Measurements from ENCODE around the gene USP34.

Gene USP34

DNA sequence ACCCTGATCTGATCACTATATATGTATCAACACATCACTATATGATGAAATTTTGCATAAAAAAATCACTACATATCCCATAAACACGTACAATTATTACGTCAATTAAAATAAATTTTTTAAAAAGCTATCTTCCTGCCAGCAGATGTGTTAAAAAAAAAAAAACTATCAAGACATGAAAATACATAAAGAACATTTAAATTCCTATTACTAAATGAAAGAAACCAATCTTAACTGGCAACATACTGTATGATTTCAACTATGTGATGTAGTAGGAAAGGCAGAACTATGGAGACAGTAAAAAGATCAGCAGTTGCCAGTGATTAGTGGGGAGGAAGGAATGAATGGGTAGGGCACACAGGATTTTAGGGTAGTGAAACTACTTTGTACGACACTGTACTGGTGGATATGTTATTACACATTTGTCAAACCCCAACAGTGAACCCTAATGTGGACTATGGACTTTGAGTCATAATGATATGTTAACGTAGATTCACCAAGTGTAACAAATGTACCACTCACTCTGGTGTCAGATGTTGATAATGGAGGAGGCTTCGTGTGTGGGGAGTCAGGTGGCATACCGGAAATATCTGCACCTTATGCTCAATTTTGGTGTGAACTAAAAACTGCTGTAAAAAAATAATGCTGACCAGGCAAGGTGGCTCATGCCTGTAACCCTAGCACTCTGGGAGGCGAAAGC lies 27.4 kb downstream of the USP34 start:
- Histone ChIP-seq H3K4me1 (ENCODE audit: control insufficient read depth, insufficient read depth, low read length) (peaks cover 8% of the 10 kb centered on the region), H3K27ac (ENCODE audit: insufficient read depth, low read depth, low read length, poor library complexity, severe bottlenecking) (no peak overlapping the region), H3K4me3 (ENCODE audit: insufficient read depth, low read depth, low read length) (no peak overlapping the region), H3K9me3 (ENCODE audit: control insufficient read depth, low read length) (no peaks in the 10 kb centered on the region), H3K27me3 (ENCODE audit: control insufficient read depth, insufficient read depth, low read length, poor library complexity, severe bottlenecking) (no peaks in the 10 kb centered on the region), H3K36me3 (ENCODE audit: control insufficient read depth, insufficient read depth, low read length) (no peaks in the 10 kb centered on the region)
- WGBS, 2 experiments: 91 to 97% methylated on average over 7 of the region's 7 CpGs

DNA sequence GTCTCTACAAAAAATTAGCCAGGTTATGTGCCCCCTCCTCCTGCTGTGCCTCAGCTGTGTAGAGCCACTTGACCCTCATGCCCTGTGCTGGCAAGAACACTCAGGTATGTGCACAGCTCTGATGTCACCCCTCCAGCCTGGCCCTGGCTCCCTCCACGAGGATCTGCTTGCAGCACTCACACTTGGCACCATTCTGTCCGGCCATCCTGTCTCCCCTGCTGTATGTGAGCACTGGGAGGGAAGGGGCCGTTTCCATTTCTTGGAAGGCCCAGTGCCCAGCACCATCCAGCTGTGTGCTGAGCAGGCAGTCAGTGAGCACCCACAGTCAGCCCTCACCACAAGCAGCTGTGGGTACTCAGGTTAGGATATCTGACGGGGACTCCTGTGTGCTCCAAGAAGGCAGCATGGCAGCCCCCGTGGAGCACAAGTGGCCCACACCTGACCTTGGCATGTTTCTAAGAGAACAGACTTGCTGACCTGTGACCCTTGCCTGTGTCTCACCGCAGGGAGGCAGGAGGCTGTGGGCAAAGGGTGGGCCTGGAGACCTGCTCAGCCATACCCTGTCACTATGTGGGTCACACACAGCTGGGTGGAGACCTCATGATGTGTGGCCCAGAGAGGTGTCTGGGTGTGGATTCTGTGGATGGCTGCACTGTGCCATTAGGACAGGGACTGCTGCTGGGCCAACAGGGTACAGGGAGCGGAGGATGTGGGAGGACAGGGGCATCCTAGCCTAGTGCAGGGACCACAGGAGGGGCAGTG lies 31.5 kb downstream of the USP34 start:
- no peak overlapping the region for H3K27ac ChIP-seq (ENCODE audit: insufficient read depth, low read depth, low read length, poor library complexity, severe bottlenecking)
- WGBS, 2 experiments: 93 to 94% methylated on average over 7 of the region's 7 CpGs
- H3K4me1 ChIP-seq (ENCODE audit: control insufficient read depth, insufficient read depth, low read length): peaks cover 8% of the 10 kb centered on the region
- no peaks in the 10 kb centered on the region for H3K9me3 ChIP-seq (ENCODE audit: control insufficient read depth, low read length)
- no peaks in the 10 kb centered on the region for H3K36me3 ChIP-seq (ENCODE audit: control insufficient read depth, insufficient read depth, low read length)
- H3K4me3 ChIP-seq (ENCODE audit: insufficient read depth, low read depth, low read length): no peak overlapping the region
- no peaks in the 10 kb centered on the region for H3K27me3 ChIP-seq (ENCODE audit: control insufficient read depth, insufficient read depth, low read length, poor library complexity, severe bottlenecking)

DNA sequence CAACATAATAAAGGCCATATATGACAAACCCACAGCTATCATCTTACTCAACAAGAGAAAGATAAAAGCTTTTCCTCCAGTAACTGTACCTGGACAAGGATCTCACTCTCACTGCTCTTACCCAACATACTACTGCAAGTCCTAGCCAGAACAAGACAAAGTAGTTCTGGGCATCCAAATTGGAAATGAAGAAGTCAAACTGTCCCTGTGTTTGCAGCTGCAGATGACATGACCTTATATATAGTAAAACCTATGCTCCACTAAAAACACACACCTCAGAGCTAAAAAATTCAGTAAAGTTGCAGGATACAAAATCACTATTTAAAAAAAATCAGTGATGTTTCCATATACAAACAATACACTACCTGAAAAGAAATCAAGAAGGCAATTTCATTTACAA lies 32.2 kb downstream of the USP34 start:
- no peaks in the 10 kb centered on the region for H3K36me3 ChIP-seq (ENCODE audit: control insufficient read depth, insufficient read depth, low read length)
- no peak overlapping the region for H3K27ac ChIP-seq (ENCODE audit: insufficient read depth, low read depth, low read length, poor library complexity, severe bottlenecking)
- no peak overlapping the region for H3K4me3 ChIP-seq (ENCODE audit: insufficient read depth, low read depth, low read length)
- peaks cover 8% of the 10 kb centered on the region for H3K4me1 ChIP-seq (ENCODE audit: control insufficient read depth, insufficient read depth, low read length)
- no peaks in the 10 kb centered on the region for H3K27me3 ChIP-seq (ENCODE audit: control insufficient read depth, insufficient read depth, low read length, poor library complexity, severe bottlenecking)
- no peaks in the 10 kb centered on the region for H3K9me3 ChIP-seq (ENCODE audit: control insufficient read depth, low read length)

DNA sequence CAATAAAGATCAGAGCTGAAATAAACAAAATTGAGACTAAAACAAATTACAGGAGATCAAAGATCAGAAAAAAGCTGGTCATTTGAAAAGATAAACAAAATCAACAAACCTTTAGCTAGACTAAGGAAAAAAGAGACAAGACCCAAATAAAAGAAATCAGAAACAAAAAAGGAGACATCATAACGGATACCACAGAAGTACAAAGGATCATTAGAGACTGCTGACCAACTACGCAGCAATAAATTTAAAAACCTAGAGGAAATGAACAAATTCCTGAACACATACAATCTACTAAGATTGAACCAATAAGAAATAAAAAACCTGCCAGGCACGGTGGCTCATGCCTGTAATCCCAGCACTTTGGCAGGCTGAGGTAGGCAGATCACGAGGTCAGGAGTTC lies 33.7 kb downstream of the USP34 start:
- WGBS, 2 experiments: 89 to 91% methylated on average over 4 of the region's 4 CpGs
- Histone ChIP-seq H3K27me3 (ENCODE audit: control insufficient read depth, insufficient read depth, low read length, poor library complexity, severe bottlenecking) (no peaks in the 10 kb centered on the region), H3K4me3 (ENCODE audit: insufficient read depth, low read depth, low read length) (no peak overlapping the region), H3K9me3 (ENCODE audit: control insufficient read depth, low read length) (no peaks in the 10 kb centered on the region), H3K4me1 (ENCODE audit: control insufficient read depth, insufficient read depth, low read length) (peaks cover 8% of the 10 kb centered on the region), H3K27ac (ENCODE audit: insufficient read depth, low read depth, low read length, poor library complexity, severe bottlenecking) (no peak overlapping the region), H3K36me3 (ENCODE audit: control insufficient read depth, insufficient read depth, low read length) (no peaks in the 10 kb centered on the region)

DNA sequence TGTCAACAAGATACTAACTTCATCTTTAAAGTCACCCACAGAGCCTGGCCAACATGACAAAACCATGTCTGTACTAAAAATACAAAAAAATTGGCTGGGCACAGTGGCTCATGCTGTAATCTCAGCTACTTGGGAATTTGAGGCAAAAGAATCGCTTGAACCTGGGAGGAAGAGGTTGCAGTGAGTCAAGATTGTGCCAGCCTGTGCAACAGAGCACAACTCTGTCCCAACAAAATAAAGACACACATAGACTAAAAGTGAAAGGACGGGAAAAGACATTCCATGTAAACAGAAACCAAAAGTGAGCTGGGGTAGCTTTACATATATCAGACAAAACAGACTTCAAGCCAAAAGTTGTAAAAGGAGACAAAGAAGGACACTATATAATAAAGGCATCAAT lies 34.8 kb downstream of the USP34 start:
- H3K9me3 ChIP-seq (ENCODE audit: control insufficient read depth, low read length): no peaks in the 10 kb centered on the region
- peaks cover 8% of the 10 kb centered on the region for H3K4me1 ChIP-seq (ENCODE audit: control insufficient read depth, insufficient read depth, low read length)
- H3K27me3 ChIP-seq (ENCODE audit: control insufficient read depth, insufficient read depth, low read length, poor library complexity, severe bottlenecking): no peaks in the 10 kb centered on the region
- 86 to 93% methylated on average over 2 of the region's 2 CpGs for WGBS, 2 experiments
- no peaks in the 10 kb centered on the region for H3K36me3 ChIP-seq (ENCODE audit: control insufficient read depth, insufficient read depth, low read length)
- H3K4me3 ChIP-seq (ENCODE audit: insufficient read depth, low read depth, low read length): no peak overlapping the region
- H3K27ac ChIP-seq (ENCODE audit: insufficient read depth, low read depth, low read length, poor library complexity, severe bottlenecking): no peak overlapping the region

DNA sequence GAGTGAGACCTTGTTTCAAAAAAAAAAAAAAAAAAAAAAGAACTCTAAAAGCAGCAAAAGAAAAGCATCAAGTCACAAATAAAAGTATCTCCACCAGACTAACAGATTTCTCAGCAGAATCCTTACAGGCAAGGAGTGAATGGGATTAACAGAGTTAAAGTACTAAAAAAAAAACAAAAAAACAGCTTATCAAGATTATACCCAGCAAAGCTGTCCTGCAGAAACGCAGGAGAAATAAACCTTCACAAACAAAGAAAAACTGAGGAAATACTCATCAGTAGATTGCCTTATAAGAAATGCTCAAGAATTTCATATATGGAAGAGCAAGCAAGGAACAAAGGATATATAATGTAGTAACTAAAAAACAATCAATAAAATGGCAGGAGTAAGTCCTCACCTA lies 35.6 kb downstream of the USP34 start:
- no peaks in the 10 kb centered on the region for H3K36me3 ChIP-seq (ENCODE audit: control insufficient read depth, insufficient read depth, low read length)
- no peaks in the 10 kb centered on the region for H3K9me3 ChIP-seq (ENCODE audit: control insufficient read depth, low read length)
- no peaks in the 10 kb centered on the region for H3K27me3 ChIP-seq (ENCODE audit: control insufficient read depth, insufficient read depth, low read length, poor library complexity, severe bottlenecking)
- H3K4me3 ChIP-seq (ENCODE audit: insufficient read depth, low read depth, low read length): no peak overlapping the region
- peaks cover 8% of the 10 kb centered on the region for H3K4me1 ChIP-seq (ENCODE audit: control insufficient read depth, insufficient read depth, low read length)
- WGBS, 2 experiments: 92 to 100% methylated on average over 1 of the region's 1 CpG
- H3K27ac ChIP-seq (ENCODE audit: insufficient read depth, low read depth, low read length, poor library complexity, severe bottlenecking): no peak overlapping the region

DNA sequence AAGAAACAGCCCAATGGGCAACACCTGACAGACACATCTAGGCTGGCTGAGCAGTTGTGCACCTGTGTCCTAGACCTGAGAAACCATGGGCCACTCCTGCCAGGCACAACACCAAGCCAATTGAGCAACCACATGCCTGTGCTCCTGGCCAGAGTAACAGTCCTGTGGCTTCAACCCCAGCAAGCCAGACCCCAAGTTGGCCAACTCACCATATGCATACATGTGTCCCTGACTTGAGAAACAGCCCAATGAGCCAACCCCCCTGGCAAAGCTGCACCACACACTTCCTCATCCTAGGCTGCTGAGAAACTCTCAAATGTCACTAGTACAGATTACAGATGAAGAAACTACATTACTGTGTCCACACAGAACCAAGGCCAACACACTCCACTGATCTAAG lies 36.6 kb downstream of the USP34 start:
- H3K9me3 ChIP-seq (ENCODE audit: control insufficient read depth, low read length): no peaks in the 10 kb centered on the region
- H3K4me3 ChIP-seq (ENCODE audit: insufficient read depth, low read depth, low read length): no peak overlapping the region
- no peaks in the 10 kb centered on the region for H3K27me3 ChIP-seq (ENCODE audit: control insufficient read depth, insufficient read depth, low read length, poor library complexity, severe bottlenecking)
- no peaks in the 10 kb centered on the region for H3K4me1 ChIP-seq (ENCODE audit: control insufficient read depth, insufficient read depth, low read length)
- no peak overlapping the region for H3K27ac ChIP-seq (ENCODE audit: insufficient read depth, low read depth, low read length, poor library complexity, severe bottlenecking)
- H3K36me3 ChIP-seq (ENCODE audit: control insufficient read depth, insufficient read depth, low read length): no peaks in the 10 kb centered on the region

DNA sequence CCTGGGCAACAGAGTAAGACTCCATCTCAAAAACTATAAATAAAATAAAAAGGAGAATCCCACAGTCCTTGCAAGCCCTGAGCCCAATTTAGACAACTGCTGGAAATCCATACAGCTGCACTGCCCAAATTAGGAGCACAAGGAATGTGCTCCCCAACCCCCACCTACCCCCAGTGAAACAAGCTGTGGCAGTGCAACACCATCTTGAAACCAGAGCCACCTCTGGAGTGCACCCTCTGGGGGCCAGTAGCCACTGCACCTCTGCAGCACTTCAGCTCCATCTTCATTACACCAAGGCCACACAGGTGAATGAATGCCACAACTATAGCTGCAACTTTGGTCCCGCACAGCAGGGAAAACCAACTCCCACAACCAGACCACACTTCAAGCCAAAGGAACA lies 37.3 kb downstream of the USP34 start:
- WGBS, 2 experiments: 88 to 92% methylated on average over 1 of the region's 1 CpG
- H3K27me3 ChIP-seq (ENCODE audit: control insufficient read depth, insufficient read depth, low read length, poor library complexity, severe bottlenecking): no peaks in the 10 kb centered on the region
- H3K36me3 ChIP-seq (ENCODE audit: control insufficient read depth, insufficient read depth, low read length): no peaks in the 10 kb centered on the region
- no peak overlapping the region for H3K27ac ChIP-seq (ENCODE audit: insufficient read depth, low read depth, low read length, poor library complexity, severe bottlenecking)
- no peaks in the 10 kb centered on the region for H3K9me3 ChIP-seq (ENCODE audit: control insufficient read depth, low read length)
- no peak overlapping the region for H3K4me3 ChIP-seq (ENCODE audit: insufficient read depth, low read depth, low read length)
- H3K4me1 ChIP-seq (ENCODE audit: control insufficient read depth, insufficient read depth, low read length): no peaks in the 10 kb centered on the region

DNA sequence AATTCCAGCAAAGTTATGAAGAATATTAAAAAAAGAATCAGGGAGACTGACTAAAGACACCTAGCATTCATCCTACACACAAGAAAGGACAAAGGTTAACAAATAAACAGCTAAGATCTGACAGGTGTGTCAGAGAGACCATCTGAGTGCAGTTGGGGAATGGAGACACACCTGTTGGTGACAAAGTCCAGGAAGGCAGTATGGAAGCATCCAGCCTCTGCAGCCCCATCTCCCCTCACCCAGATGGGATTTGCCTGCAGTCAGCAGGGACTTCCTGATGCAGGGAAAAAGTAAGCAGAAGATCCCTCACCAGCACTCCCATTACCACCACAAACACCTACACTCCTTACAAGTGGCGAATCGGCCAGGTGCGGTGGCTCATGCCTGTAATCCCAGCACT lies 37.9 kb downstream of the USP34 start:
- no peak overlapping the region for H3K27ac ChIP-seq (ENCODE audit: insufficient read depth, low read depth, low read length, poor library complexity, severe bottlenecking)

DNA sequence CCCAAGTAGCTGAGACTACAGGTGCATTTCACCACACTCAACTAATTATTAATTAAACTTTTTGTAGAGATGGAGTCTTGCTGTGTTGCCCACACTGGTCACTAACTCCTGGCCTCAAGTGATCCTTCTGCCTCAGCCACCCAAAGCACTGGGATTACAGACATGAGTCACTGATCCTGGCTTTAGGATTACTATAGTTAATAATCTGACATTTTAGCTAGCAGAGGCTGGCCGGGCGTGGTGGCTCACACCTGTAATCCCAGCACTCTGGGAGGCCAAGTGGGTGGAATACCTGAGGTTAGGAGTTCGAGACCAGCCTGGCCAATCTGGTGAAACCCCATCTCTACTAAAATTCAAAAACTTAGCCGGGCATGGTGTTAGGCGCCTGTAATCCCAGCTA lies 39.5 kb downstream of the USP34 start:
- H3K4me3 ChIP-seq (ENCODE audit: insufficient read depth, low read depth, low read length): no peak overlapping the region

More for the DNA sequence above, 37.9 kb downstream of the USP34 start:
- Histone ChIP-seq H3K4me3 (ENCODE audit: insufficient read depth, low read depth, low read length) (no peak overlapping the region), H3K4me1 (ENCODE audit: control insufficient read depth, insufficient read depth, low read length) (no peaks in the 10 kb centered on the region), H3K27me3 (ENCODE audit: control insufficient read depth, insufficient read depth, low read length, poor library complexity, severe bottlenecking) (no peaks in the 10 kb centered on the region), H3K9me3 (ENCODE audit: control insufficient read depth, low read length) (no peaks in the 10 kb centered on the region), H3K36me3 (ENCODE audit: control insufficient read depth, insufficient read depth, low read length) (no peaks in the 10 kb centered on the region)
- WGBS, 2 experiments: 90 to 91% methylated on average over 3 of the region's 3 CpGs

More for the DNA sequence above, 39.5 kb downstream of the USP34 start:
- no peaks in the 10 kb centered on the region for H3K27me3 ChIP-seq (ENCODE audit: control insufficient read depth, insufficient read depth, low read length, poor library complexity, severe bottlenecking)
- no peak overlapping the region for H3K27ac ChIP-seq (ENCODE audit: insufficient read depth, low read depth, low read length, poor library complexity, severe bottlenecking)
- no peaks in the 10 kb centered on the region for H3K9me3 ChIP-seq (ENCODE audit: control insufficient read depth, low read length)
- H3K4me1 ChIP-seq (ENCODE audit: control insufficient read depth, insufficient read depth, low read length): no peaks in the 10 kb centered on the region
- 90 to 94% methylated on average over 5 of the region's 5 CpGs for WGBS, 2 experiments
- no peaks in the 10 kb centered on the region for H3K36me3 ChIP-seq (ENCODE audit: control insufficient read depth, insufficient read depth, low read length)
